NCI-H146 treated with DMSO at 0.1 percent for 48 hours (cell line): ENCODE measurements around the gene CDK5RAP1.
"Not testable (repeated sequence)": the region's sequence is repeated elsewhere in the genome, so short reads cannot be mapped to it uniquely, and the experiment has no call there.

Experiments
- DNase-seq: peaks from one replicate; lab custom pipeline; 2025; ENCODE audit not compliant: unreplicated experiment; lab: John Stamatoyannopoulos, UW

CDK5RAP1 gene

GRCh38 chr20:33401184-33401920 lies at the start of gene CDK5RAP1:
Gene CDK5RAP1 (minus strand): TSS chr20:33401519. CDS start chr20:33397064, 4,455 bp downstream.
- peak; percentile 90 for DNase-seq

- no peak for DNase-seq
These were observed 49.5 kb upstream of the CDK5RAP1 start for GRCh38 chr20:33450867-33451266.

GRCh38 chr20:33445881-33446625 lies 44.7 kb upstream of the CDK5RAP1 start:
- DNase-seq, result no peak

GRCh38 chr20:33444797-33445560 lies 43.7 kb upstream of the CDK5RAP1 start:
- peak; percentile 35 for DNase-seq

GRCh38 chr20:33443512-33444239 lies 42.4 kb upstream of the CDK5RAP1 start, which contains the start of gene SNTA1:
Gene SNTA1 (minus strand): TSS chr20:33443763. CDS start chr20:33443620, 143 bp downstream.
- peak; percentile 96 for DNase-seq

- DNase-seq, result no peak
These were observed 41.7 kb upstream of the CDK5RAP1 start for GRCh38 chr20:33443006-33443511.

GRCh38 chr20:33442136-33443005 lies 41.1 kb upstream of the CDK5RAP1 start:
- DNase-seq, result no peak

GRCh38 chr20:33441142-33441955 lies 40.0 kb upstream of the CDK5RAP1 start:
- DNase-seq, result no peak

GRCh38 chr20:33440562-33440961 lies 39.2 kb upstream of the CDK5RAP1 start:
- not testable (repeated sequence) for DNase-seq

- DNase-seq, result no peak
These were observed 37.2 kb upstream of the CDK5RAP1 start for GRCh38 chr20:33438481-33438880.

- no peak for DNase-seq
These were observed 36.0 kb upstream of the CDK5RAP1 start for GRCh38 chr20:33437141-33437911.

- no peak for DNase-seq
These were observed 33.1 kb upstream of the CDK5RAP1 start for GRCh38 chr20:33434434-33434833.

- DNase-seq, result no peak
These were observed 32.3 kb upstream of the CDK5RAP1 start for GRCh38 chr20:33433465-33434234.

GRCh38 chr20:33431797-33432381 lies 30.6 kb upstream of the CDK5RAP1 start:
- DNase-seq, result no peak

GRCh38 chr20:33423875-33424274 lies 22.6 kb upstream of the CDK5RAP1 start:
- DNase-seq, result not testable (repeated sequence)

GRCh38 chr20:33423141-33423834 lies 22.0 kb upstream of the CDK5RAP1 start:
- DNase-seq, result no peak
